HG03378 (cell line): ENCODE results near the gene CALCOCO2.
"Not testable (repeated sequence)": the region's sequence is repeated elsewhere in the genome, so short reads cannot be mapped to it uniquely, and the experiment has no call there.

Source experiments
- ATAC-seq: cut with Tn5 transposase; IDR thresholded peaks from one replicate; pipeline ENCODE4 v1.9.1; 2021; ENCODE audit warnings: mild to moderate bottlenecking, moderate library complexity; ENCODE audit not compliant: unreplicated experiment

The CALCOCO2 gene

DNA sequence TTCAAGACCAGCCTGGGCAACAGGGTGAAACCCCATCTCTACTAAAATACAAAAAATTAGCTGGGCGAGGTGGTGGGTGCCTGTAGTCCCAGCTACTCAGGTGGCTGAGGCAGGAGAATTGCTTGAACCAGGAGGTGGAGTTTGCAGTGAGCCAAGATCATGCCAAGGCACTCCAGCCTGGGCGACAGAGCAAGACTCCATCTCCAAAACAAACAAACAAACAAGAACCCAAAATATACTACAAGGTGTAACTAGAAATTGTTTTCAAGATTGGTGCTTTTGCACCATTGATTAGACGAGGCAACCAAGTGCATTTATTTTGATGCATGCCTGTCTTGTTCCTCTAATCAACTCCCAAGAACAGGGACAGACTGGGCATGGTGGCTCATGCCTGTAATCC, 41.6 kb downstream of the CALCOCO2 start:
- not testable (repeated sequence) for ATAC-seq

DNA sequence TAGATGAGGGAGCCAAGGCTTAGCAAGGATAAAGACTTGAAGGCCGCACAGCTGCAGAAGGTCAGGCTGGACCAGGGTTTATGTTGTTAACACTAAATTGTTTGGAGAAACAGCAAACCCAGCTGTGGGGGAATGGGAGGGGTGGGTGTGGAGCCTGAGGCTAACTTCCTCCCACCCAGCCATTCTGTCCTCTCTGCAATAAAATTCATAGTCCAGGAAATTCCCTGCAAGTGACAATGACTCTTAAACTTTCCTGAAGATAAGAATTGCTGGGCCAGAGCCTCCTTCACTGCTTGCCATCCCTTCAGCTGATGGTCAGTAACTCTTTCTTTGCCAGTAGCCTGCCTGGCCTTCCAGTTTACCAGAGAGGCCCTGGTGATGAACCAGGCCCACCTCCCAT, 42.4 kb downstream of the CALCOCO2 start:
- ATAC-seq = no peak

DNA sequence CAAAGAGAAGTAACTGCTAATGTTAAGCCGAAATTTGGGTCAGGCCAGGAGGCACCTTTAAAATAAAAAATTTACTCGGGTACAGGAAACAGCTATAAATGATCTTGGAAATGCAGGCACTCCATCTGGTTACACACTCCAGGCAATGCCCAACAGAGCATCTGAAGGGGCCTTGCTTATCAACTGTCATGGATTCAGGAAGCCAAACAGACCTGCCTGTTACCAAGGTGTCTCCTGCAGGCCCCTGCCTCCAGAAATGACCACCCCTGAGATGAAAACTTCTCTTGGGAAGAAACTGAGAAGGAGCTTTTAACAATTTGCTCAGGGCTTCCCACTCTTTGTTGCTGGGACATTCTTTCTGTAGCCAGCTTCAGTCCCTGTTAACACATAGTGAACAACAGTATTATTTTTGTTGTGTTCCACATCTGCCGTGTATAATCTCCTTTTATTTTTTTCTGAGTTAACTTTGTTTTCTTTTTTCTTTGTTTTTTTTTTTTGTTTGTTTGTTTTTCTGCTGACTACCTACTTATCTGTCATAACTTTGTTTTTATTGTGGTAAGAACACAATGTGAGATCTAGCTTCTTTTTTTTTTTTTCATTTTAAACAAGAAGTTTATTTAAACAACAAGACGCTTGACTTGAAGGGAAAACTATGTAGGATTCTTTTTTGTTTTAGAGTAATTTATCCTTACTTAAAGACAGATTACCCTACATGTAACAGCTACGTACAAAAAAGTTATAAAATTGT, 43.0 kb downstream of the CALCOCO2 start:
- no peak for ATAC-seq

DNA sequence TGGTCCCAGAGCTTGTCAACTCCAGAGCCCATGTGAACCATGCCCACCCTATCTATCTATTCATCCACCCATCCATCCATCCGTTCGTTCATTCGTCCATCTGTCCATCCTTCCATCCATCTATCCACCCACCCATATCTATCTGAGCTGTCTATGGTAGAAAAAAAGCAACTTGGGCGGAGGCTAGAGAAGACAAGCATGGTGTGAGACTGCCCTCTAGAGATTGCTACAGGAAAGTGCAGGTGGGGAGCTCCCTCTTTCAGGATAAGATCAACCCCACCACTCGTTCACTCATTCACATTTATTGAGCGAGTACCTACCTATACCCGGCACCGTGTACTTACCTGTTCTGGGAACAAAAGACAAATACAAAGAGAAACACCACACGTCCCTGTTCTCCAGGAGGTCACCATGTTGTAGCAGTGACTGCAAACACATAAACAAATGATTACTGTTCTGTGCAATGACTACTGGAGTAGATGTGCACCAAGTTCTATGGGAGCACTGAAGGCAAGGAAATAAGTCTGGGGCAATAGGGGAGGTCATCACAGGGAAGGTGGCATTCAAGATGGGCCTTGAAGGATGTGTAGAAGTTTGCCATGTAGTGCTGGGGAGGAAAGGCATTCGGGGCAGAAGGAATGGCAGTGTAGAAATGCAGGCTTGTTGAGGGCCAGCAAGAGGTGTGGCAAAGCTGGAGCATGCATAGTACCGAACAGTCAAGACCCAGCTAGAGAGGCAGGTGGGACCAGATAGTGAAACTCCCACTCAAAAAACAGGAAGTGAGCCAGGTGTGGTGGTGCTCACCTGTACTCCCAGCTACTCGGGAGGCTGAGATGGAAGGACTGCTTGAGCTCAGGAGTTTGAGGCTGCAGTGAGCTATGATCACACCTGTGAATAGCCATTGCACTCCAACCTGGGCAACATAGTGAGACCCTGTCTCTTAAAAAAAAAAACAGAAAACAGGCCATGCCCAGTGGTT, 48.4 kb downstream of the CALCOCO2 start:
- ATAC-seq = no peak

DNA sequence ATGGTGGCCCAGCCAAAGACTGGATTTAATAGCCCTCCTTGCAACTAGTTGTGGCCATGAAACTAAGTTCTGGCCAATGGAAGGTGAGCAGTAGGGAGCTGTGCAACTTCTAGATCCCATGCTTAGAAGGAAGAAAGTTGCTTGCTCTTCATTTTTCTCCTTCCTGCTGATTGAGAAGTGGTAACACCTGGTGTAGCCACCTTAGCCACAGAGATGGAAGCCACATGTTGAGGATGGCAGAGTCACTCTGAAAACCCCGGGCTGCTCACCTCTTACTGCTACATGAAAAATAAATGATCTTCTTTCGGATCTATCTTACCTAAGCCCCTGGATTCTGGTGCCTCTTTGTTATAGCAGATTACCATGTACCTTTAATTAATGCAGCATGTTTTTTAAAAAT, 51.4 kb downstream of the CALCOCO2 start:
- ATAC-seq = no peak

DNA sequence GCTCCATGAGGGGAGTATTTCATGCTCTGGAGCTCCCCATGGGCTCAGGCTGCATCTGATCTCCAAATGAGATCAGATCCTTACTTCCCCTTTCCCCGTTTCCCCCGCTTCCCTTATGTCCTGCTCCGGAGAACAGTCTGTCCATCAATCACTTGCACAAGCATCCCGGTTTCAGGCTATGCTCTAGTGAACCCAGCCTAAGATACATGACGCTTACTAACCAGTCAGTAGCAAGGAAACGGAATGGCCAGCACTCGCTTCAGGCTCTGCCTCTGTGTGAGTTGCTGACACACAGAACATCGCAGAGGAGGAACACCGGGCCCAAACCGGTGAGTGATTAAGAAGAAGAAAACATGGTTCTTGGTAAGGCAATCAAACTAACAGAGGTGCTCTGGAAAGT, 52.3 kb downstream of the CALCOCO2 start:
- no peak for ATAC-seq

DNA sequence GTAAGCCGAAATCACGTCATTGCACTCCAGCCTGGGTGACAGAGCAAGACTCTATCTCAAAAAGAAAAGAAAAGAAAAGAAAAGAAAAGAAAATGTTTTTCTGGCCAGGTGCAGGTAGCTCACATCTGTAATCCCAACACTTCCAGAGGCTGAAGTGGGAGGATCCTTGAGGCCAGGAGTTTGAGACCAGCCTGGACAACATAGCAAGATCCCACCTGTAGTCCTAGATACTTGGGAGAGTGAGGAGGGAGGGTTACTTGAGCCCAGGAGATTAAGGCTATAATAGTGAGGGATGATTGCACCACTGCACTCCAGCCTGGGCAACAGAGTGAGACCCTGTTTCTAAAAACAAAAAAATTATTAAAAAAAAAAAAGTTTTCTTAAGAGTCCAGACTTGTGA, 59.3 kb downstream of the CALCOCO2 start:
- no peak for ATAC-seq

DNA sequence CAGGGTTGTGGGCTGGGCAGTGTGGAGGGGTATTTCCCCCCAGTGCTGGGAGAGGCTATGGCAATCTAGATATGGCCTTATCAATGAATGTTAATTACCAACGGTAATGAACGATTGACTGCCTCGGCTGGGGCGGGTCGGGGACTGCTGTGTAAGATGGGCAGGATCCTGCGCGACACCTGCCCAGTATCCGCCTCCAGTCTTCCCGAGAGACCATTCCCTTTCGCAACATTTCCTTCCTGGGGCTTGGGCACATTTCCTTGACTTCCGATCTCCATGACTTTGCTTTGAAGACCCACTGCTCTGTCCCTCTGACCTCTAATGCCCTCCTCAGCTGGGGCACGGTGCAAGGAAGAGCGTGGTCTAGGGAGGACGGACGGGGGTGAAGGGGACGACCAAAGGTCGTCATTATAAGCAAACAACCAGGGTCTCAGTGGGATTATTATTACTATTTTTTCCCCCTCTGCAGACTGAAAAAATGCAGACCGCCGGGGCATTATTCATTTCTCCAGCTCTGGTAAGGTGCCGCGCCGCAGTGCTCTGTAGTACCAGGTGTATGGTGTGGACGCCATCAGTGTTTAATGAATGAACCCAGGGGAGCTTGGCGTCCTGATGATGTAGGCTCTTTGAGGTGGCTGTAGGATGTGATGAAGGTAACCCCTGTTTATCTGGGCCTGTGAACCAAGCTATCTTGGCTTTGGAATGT, 62.3 kb downstream of the CALCOCO2 start:
- ATAC-seq = no peak

DNA sequence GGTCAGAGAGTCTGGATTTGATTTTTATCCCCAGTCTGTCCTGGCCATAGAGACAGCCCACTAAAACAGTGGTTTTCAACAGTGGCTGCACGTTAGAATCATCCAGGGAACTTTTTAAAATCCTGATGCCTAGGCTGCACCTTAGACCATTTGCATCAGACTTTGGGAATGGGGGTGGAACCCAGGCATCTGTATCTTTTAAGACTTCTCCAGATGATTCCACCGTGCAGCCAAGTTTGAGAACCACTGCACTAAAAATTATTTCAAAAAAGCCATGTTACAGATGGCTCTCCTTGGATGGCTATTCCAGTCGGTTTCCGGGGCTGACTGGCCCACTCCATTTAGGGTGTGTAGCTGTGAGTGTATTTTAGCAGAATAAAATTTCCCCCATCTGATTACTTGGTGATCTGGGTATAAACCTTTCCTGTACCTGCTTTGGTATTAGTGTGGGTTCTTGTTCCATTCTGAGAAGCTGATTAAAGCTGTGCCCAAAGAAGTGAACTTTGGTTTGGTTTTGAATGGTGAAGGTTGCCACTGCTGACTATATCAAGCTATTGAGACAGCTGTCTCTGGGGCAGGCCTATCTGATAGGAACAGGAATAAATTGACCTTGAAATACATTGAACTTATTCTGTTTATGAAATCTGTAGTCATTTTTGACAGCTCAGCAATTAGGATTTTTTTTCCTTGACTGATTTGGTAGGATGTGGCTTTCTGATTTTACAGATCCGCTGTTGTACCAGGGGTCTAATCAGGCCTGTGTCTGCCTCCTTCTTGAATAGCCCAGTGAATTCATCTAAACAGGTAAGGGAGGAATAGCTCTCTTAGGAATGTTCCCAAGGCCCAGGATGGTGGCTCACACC, 63.0 kb downstream of the CALCOCO2 start:
- ATAC-seq = no peak

DNA sequence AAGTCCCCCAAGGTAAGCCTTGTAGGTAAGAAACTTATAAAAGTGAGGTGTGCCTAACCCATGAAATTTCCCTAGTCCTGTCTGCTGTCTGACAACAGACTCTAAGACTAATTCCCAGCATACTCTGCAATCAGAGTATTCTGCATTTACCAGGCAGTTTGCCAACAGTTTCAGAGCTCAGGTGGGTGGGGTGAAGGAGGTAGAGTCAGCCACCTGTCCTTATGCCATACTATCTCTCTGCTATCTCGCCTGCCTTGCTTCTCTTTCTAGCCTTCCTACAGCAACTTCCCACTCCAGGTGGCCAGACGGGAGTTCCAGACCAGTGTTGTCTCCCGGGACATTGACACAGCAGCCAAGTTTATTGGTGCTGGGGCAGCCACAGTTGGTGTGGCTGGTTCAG, 64.1 kb downstream of the CALCOCO2 start:
- no peak for ATAC-seq

DNA sequence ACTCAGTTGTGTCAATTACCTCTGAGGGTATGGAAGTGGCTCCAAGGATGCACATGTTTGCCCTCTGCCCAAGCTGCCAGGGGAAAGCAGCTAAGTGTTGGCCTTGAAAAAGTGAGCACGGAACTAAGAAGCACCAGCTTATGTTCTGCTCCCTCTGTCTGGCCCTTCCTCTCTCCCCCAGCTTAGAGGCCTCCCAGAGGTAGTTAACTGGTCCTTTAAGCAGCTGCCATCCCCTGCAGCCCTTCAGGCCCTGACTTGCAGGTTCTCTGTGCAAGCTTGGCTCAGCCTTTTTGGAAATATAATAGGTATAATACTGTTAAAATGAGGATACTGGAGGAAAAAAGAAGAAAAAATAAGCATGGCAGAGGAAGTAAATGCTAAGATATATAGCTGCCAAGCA, 70.4 kb downstream of the CALCOCO2 start:
- no peak for ATAC-seq

DNA sequence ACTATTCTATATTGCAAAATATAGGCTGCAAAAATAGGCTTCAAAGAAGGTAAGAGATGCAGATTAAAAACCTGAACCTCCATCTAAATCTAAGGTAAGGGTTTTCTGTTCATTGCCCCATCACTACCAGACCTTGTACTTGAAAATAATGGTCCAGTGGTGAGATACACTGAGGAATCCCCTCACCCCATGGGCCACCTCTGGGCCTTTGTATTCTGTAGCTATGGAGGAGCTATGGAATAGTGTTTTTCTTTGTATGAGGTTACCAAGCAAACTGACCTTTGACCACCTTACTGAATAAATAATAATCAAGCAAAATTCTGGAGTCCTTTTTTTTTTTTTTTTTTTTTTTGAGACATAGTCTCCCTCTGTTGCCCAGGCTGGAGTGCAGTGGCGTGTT, 72.6 kb downstream of the CALCOCO2 start:
- ATAC-seq = no peak

DNA sequence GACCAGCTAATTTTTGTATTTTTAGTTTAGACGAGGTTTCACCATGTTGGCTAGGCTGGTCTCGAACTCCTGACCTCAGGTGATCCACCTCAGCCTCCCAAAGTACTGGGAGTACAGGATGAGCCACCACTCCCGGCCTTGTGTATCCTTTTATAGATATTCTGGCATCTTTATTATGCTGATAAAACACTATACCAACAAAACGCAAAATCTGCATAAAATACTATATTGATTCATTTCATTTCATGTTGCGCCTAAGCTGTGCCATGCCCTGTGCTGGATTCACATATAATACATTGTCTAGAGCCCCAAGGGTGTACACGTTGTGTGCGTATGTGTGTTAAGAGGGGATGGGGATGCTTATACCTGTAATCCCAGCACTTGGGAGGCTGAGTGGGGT, 73.6 kb downstream of the CALCOCO2 start:
- ATAC-seq = no peak

DNA sequence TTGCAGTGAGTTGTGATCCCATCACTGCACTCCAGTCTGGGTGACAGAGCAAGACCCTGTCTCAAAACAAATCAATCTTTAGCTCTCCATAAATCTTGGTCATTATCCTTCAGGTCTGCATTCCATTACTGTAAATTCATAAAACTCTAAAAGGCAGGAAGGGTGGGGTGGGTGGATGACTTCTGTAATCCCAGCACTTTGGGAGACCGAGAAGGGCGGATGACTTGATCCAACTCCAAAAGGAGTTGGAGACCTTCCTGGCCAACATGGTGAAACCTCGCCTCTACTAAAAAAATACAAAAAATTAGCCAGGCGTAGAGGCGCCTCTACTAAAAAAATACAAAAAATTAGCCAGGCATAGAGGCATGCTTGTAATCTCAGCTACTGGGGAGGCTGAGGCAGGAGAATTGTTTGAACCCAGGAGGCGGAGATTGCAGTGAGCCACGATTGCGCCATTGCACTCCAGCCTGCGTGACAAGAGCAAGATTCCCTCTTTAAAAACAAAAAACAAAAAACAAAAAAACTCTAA, 75.2 kb downstream of the CALCOCO2 start:
- no peak for ATAC-seq

DNA sequence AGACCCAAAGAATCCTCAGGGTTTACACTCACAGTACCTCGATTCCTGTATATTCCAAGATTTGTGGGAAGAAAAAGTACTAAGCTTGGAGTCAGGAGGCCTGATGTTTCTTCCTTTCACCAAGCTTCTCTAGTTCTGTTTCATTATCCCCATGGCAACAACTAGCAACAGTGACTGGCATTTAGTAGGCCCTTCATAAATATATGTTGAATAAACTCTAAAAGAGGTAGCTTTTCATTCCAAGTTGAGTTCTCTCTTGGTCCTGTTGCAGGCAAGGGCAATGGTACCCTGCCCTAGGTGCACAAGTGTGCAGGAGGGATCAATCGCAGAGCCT, 76.8 kb downstream of the CALCOCO2 start:
- ATAC-seq = no peak

DNA sequence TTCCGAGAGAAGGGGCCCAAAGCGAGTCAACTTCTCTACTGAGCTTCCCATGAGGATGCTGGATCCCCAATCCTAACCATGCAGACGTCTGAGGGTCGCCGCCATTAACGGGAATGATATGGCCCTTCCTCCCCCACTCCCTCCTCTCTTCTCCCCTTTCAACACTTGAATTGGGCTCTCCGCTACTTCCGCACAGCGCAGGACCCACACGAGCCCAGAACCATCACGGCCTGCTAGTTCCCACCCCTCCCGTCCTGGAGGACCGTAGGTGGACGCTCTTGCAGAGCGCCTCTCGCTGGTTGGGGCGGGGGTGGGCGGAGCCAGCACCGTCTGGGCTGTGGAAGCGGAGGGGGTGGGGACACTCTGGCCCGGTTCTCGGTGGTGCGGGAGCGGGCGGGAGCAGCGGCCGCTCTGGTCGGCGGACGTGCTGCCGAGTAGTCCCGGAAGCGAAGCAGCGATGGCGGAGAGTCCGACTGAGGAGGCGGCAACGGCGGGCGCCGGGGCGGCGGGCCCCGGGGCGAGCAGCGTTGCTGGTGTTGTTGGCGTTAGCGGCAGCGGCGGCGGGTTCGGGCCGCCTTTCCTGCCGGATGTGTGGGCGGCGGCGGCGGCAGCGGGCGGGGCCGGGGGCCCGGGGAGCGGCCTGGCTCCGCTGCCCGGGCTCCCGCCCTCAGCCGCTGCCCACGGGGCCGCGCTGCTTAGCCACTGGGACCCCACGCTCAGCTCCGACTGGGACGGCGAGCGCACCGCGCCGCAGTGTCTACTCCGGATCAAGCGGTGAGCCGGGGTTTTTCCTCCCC, 77.4 kb downstream of the CALCOCO2 start, which contains the start of gene UBE2Z:
Gene UBE2Z (plus strand): TSS at position 361 of the 797 bp plus-strand sequence. CDS start 97 bp downstream, at position 458.
- peak; percentile 62 for ATAC-seq

DNA sequence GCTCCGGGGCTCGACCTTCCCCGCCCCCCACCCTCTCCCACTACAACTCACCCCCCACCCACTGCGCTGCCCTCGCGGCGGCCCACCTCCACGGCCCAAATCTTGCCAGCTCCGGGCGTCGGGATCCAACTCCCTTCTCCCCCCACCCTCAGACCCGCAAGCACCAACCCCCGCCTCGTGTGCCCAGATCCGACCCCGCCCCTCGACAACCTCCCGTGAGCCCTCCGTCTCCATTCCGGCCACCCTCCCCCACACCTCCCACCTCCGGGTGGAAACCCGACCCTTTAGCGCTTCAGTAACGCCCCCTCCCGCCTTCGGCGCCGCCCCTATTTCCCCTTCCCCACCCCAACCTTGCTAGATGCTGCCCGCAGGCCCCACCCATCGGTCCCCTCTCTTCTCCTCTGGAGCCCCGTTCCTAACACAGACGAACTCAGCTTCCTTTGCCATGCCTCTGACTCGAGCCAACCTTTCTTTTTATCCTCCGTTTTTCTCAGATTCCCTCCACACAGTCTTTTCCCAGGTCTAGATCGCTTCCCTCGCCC, 78.1 kb downstream of the CALCOCO2 start:
- peak; percentile 12 for ATAC-seq

DNA sequence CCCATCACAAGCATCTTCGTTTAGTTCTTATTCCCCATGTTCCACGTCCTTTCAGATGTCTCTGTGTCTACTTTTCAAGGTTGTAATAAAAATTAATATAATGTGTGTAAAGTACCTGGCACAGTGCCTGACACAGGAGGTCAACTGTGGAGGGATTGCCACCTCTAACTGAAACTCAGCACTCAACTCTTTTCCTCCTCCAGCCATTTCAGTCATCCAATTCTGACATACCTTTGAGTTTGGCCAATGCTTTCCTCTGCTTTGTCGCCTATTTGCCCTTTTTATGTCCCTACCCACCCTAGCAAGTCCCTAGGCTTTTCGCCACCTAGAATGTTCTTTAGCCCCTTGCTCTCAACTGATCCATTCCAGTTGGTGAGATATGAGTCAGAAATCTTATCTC, 78.9 kb downstream of the CALCOCO2 start:
- no peak for ATAC-seq

DNA sequence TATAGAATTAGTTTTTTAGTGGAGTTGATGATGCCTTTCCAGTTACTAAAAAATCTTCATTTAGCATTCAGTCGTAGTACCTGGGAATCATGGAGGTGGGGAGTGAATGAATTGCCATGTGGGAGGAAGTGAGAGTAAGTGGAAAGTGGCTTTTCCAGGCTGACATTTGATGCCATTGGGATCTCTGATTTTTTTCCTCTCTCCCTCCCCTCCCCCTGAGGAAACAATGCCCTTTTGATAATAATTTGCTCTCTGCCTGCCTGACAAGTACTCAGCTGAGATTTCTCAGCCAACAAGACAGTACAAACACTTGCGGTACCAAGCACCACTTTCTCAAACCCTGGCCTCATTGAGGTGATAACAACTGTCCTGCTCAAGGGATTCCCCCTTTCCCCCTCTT, 79.5 kb downstream of the CALCOCO2 start:
- ATAC-seq = no peak
